ENCODE measurements around the gene SMARCAL1.
"Not testable (repeated sequence)": the region's sequence is repeated elsewhere in the genome, so short reads cannot be mapped to it uniquely, and the experiment has no call there.

Gene SMARCAL1

DNA sequence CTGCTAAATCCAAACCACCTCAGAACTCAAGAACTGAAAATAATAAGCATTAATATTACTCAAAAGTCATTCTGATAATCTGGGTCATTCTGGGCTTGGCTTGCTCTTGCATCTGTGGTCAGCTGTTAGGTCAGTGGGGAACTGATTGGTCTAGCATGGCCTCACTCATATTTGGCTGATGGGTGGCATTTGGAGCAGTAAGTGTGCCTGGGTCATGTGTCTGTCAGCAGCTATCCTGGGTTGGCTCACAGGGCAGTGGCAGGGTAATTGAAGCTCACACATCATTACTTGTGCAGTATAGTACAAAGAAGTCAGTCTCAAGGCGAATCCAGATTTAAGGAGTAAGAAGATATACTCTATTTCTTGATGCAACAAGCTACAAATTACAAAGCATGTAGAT is 95.9 kb downstream of the SMARCAL1 start:
- H3K9ac ChIP-seq (ENCODE audit: low read length), result no peak overlapping the region
- TF ChIP-seq, protein P1, sequence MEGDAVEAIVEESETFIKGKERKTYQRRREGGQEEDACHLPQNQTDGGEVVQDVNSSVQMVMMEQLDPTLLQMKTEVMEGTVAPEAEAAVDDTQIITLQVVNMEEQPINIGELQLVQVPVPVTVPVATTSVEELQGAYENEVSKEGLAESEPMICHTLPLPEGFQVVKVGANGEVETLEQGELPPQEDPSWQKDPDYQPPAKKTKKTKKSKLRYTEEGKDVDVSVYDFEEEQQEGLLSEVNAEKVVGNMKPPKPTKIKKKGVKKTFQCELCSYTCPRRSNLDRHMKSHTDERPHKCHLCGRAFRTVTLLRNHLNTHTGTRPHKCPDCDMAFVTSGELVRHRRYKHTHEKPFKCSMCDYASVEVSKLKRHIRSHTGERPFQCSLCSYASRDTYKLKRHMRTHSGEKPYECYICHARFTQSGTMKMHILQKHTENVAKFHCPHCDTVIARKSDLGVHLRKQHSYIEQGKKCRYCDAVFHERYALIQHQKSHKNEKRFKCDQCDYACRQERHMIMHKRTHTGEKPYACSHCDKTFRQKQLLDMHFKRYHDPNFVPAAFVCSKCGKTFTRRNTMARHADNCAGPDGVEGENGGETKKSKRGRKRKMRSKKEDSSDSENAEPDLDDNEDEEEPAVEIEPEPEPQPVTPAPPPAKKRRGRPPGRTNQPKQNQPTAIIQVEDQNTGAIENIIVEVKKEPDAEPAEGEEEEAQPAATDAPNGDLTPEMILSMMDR (IDR thresholded peaks at IDR 0.05; ENCODE audit: low read length), result no peak
- TF ChIP-seq EZH2 (optimal IDR thresholded peaks at IDR 0.05; ENCODE audit: low read depth, low read length), result no peak
- TF ChIP-seq EZH2phosphoT487 (IDR thresholded peaks at IDR 0.05; ENCODE audit: low read length), result no peak
- no peak for DNase-seq
- peaks cover 8% of the 10 kb centered on the region; the same call in 1 of the 2 replicates for H3F3A ChIP-seq (ENCODE audit: insufficient read depth, low read length)
- no peaks in the 10 kb centered on the region for H3K9me3 ChIP-seq (replicated peaks; ENCODE audit: insufficient read depth, low read length)
- no peak overlapping the region for H3K4me3 ChIP-seq (ENCODE audit: low read length)
- H4K20me1 ChIP-seq (ENCODE audit: insufficient read depth, low read length), result 0 out of 2 replicates have a peak, but pooled peaks cover 8% of the 10 kb centered on the region
- peaks cover 2% of the 10 kb centered on the region; the same call in 1 of the 2 replicates for H3K36me3 ChIP-seq (replicated peaks; ENCODE audit: insufficient read depth, low read length)
- no peak overlapping the region for H3K27ac ChIP-seq (ENCODE audit: low read length)
- H2AFZ ChIP-seq (ENCODE audit: low read length), result no peak overlapping the region
- no peaks in the 10 kb centered on the region for H3K27me3 ChIP-seq (replicated peaks; ENCODE audit: insufficient read depth, low read length)
- H3K9me2 ChIP-seq (replicated peaks; ENCODE audit: insufficient read depth, low read length), result no peaks in the 10 kb centered on the region
- no peaks in the 10 kb centered on the region for H3K4me1 ChIP-seq (ENCODE audit: low read length)
- no peak overlapping the region for H3K4me2 ChIP-seq (ENCODE audit: low read depth, low read length)
- peaks cover 7% of the 10 kb centered on the region; the same call in 1 of the 2 replicates for H3K79me2 ChIP-seq (ENCODE audit: low read length)

DNA sequence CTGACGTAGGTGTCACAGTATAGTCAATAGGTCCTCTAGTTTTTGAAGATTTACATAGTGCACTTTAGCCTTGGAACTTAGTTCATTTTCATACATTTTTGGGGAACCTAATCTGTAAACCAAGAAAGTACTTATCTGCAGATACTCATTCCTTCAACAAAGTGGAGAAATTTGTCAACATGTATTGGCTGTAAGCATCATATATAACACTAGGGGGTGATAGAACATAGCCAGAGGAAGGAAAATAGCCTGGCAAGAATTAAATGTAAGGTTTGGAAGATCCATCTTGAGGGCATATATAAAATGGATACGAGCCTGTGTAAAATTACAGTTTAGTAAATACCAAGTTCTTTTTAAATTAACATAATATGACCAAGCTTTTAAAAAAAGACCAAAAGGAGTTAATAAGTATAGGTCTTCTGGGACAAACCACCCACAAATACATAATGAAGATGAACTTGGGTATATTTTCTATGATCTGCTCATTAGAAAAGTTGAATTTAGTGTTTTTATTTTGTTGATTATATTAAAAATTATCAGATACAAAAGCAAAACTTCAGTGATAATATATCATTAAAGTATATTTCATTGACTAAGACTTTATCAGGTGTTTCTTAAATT is 104.6 kb downstream of the SMARCAL1 start:
- Histone ChIP-seq H3K9me2 (replicated peaks; ENCODE audit: insufficient read depth, low read length) (no peaks in the 10 kb centered on the region), H3K9ac (ENCODE audit: low read length) (no peak overlapping the region), H3K4me2 (ENCODE audit: low read depth, low read length) (no peak overlapping the region), H3K27ac (ENCODE audit: low read length) (no peak overlapping the region), H3F3A (ENCODE audit: insufficient read depth, low read length) (no peaks in the 10 kb centered on the region), H3K79me2 (ENCODE audit: low read length) (no peaks in the 10 kb centered on the region), H3K4me3 (ENCODE audit: low read length) (no peak overlapping the region), H3K27me3 (replicated peaks; ENCODE audit: insufficient read depth, low read length) (no peaks in the 10 kb centered on the region), H3K36me3 (replicated peaks; ENCODE audit: insufficient read depth, low read length) (no peaks in the 10 kb centered on the region), H3K9me3 (replicated peaks; ENCODE audit: insufficient read depth, low read length) (no peaks in the 10 kb centered on the region), H3K4me1 (ENCODE audit: low read length) (no peaks in the 10 kb centered on the region), H4K20me1 (ENCODE audit: insufficient read depth, low read length) (no peaks in the 10 kb centered on the region), H2AFZ (ENCODE audit: low read length) (no peak overlapping the region)
- peak; percentile 20 for DNase-seq
- TF ChIP-seq EZH2 (optimal IDR thresholded peaks at IDR 0.05; ENCODE audit: low read depth, low read length), result no peak
- TF ChIP-seq, protein P1 (IDR thresholded peaks at IDR 0.05; ENCODE audit: low read length), result peak; percentile 68

DNA sequence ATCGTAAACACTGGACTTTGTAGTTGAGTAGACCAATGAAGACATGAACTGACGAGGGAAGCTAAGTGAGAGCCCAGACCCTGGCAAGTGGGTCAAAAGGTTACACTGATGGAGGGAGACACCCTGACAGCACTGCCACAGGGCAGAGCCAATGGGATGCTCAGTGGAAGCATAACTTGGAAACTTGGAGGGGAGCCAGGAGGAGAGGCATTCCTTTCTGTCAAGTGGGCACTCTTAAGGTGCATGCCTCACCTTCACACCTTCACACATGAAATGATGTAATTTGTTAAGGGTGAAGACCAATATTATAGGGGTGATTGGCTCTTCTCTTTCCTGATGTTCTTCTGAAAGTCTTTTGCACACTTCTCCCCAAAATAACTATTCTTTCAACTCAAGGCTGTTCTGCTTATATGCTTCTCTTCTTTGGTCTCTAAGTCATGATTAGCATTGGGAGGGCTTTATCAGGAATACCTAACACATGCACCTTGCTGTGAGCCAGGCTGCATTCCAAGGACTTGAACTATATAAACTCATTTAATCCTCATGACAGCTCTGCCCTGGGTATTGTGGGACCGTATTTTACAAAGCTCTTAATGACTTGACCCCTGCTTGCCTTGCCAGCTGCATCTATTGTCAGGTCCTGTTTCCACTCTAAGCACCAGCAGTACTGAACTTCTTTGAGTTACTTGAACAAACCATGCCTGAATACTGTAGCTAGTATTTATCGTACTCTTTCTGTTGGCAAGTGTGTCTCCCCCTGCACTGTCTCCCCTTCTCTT is 105.4 kb downstream of the SMARCAL1 start:
- DNase-seq, result no peak
- Histone ChIP-seq H3F3A (ENCODE audit: insufficient read depth, low read length) (no peaks in the 10 kb centered on the region), H4K20me1 (ENCODE audit: insufficient read depth, low read length) (no peaks in the 10 kb centered on the region), H2AFZ (ENCODE audit: low read length) (no peak overlapping the region), H3K9me2 (replicated peaks; ENCODE audit: insufficient read depth, low read length) (no peaks in the 10 kb centered on the region), H3K9ac (ENCODE audit: low read length) (no peak overlapping the region), H3K79me2 (ENCODE audit: low read length) (no peaks in the 10 kb centered on the region), H3K27me3 (replicated peaks; ENCODE audit: insufficient read depth, low read length) (no peaks in the 10 kb centered on the region), H3K36me3 (replicated peaks; ENCODE audit: insufficient read depth, low read length) (no peaks in the 10 kb centered on the region), H3K4me3 (ENCODE audit: low read length) (no peak overlapping the region), H3K4me2 (ENCODE audit: low read depth, low read length) (no peak overlapping the region), H3K27ac (ENCODE audit: low read length) (no peak overlapping the region), H3K9me3 (replicated peaks; ENCODE audit: insufficient read depth, low read length) (no peaks in the 10 kb centered on the region), H3K4me1 (ENCODE audit: low read length) (no peaks in the 10 kb centered on the region)
- TF ChIP-seq EZH2 (optimal IDR thresholded peaks at IDR 0.05; ENCODE audit: low read depth, low read length), result no peak
- TF ChIP-seq, protein P1 (IDR thresholded peaks at IDR 0.05; ENCODE audit: low read length), result no peak
- TF ChIP-seq EZH2phosphoT487 (IDR thresholded peaks at IDR 0.05; ENCODE audit: low read length), result no peak

DNA sequence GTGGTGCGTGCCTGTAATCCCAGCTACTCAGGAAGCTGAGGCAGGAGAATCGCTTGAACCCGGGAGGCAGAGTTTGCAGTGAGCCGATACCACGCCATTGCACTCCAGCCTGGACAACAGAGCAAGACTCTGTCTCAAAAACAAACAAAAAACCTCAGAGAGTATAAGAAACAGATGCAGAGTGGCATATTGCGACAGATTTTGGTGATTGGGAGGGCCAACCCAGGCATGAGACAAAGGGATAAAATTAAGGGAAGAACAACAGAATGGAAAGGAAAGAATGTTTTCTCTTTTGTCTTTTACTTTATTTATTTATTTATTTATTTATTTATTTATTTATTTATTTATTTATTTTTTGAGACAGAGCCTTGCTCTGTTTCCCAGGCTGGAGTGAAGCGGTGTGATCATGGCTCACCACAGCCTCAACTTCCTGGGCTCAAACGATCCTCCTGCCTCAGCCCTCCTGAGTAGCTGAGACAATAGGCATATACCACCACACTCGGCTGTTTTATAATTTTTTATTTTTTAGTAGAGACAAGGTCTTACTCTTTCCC is 106.4 kb downstream of the SMARCAL1 start:
- H3K9me3 ChIP-seq (replicated peaks; ENCODE audit: insufficient read depth, low read length); H4K20me1 ChIP-seq (ENCODE audit: insufficient read depth, low read length); H3F3A ChIP-seq (ENCODE audit: insufficient read depth, low read length); H3K27ac ChIP-seq (ENCODE audit: low read length); H3K4me2 ChIP-seq (ENCODE audit: low read depth, low read length); H3K4me3 ChIP-seq (ENCODE audit: low read length); H3K27me3 ChIP-seq (replicated peaks; ENCODE audit: insufficient read depth, low read length); H3K36me3 ChIP-seq (replicated peaks; ENCODE audit: insufficient read depth, low read length); H3K4me1 ChIP-seq (ENCODE audit: low read length); H2AFZ ChIP-seq (ENCODE audit: low read length); DNase-seq; H3K79me2 ChIP-seq (ENCODE audit: low read length); H3K9ac ChIP-seq (ENCODE audit: low read length); H3K9me2 ChIP-seq (replicated peaks; ENCODE audit: insufficient read depth, low read length): not testable (repeated sequence)
